ENCODE data around the gene TUBB2B. TPM values are rescaled to one million over a fixed set of nuclear protein-coding genes. Genes with fewer than 3 reads are reported as not detected.
"Not testable (repeated sequence)": the region's sequence is repeated elsewhere in the genome, so short reads cannot be mapped to it uniquely, and the experiment has no call there.

Gene TUBB2B
- polyA plus RNA-seq, 2 of the 4 experiments (the other 2 are of a cell fraction) = 10.8 to 18.0 TPM

DNA sequence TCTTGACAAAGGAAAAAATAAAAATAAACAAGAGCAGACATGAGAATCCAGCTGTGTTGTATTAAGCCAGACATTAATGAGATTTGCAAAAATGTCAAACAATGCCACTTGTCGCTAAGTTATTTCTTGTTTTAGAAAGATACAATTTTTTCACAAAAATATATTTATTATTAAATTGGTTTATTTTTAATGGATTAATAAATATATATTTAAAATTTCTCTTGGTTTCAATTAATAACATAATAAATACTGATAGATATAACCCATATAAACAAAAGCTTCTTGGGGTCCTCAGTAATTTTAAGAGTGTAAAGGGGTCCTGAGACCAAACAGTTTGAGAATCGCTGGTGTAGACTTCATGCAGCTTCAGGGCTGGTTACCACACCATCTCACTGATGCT lies 26.1 kb downstream of the TUBB2B start:
- TF ChIP-seq ELK1 (IDR thresholded peaks at IDR 0.05; ENCODE audit: low read depth, low read length) = no peak
- Histone ChIP-seq H3K4me1 (peaks cover 8% of the 10 kb centered on the region), H3K9me3 (no peaks in the 10 kb centered on the region), H3K4me3 (no peak overlapping the region), H3K27ac (no peak overlapping the region), H3K4me2 (no peak overlapping the region)
- DNase-seq (ENCODE audit: low read depth in 1 of 2, low spot score in 1 of 2) = no peak
- FAIRE-seq = no peak
- POLR2A ChIA-PET = no interaction called here
- CTCF ChIA-PET = no interaction called here
- 83% methylated on average over 2 of the region's 2 CpGs for WGBS (ENCODE audit: missing lambda C conversion rate)
- ATAC-seq = no peak

DNA sequence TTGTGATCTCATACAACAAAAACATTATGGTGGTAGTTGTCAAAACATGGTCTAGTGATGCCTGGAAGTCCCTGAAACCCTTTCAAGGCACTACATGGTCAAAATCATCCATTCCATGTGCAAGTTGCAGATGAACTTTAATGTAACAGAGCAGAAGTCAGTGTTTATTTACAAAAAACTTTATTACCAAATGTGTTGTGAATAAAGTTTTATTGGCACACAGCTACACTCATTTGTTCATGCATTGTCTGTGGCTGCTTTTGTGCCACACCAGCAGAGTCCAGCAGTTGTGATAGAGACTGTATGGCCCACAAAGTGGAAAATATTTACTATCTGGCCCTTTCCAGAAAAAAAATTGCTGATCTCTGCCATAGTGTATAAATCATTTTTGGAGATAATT lies 26.8 kb downstream of the TUBB2B start:
- ATAC-seq (no peak), DNase-seq (ENCODE audit: low read depth in 1 of 2, low spot score in 1 of 2) (no peak), FAIRE-seq (no peak)
- peaks cover 15% of the 10 kb centered on the region for H3K4me1 ChIP-seq
- CTCF ChIA-PET = no interaction called here
- H3K27ac ChIP-seq = no peak overlapping the region
- TF ChIP-seq JUN (IDR thresholded peaks at IDR 0.05) (no peak), FOSL2 (IDR thresholded peaks at IDR 0.05) (no peak), FOSL2 (CRISPR knock-in tag; IDR thresholded peaks at IDR 0.05) (no peak), TP53 (CRISPR knock-in tag; IDR thresholded peaks at IDR 0.05) (no peak)
- H3K4me3 ChIP-seq = no peak overlapping the region
- POLR2A ChIA-PET = no interaction called here
- no peak overlapping the region for H3K4me2 ChIP-seq
- no peaks in the 10 kb centered on the region for H3K9me3 ChIP-seq

GRCh38 chr6:3199382-3199781 lies 28.1 kb downstream of the TUBB2B start:
- ChIA-PET CTCF (no interaction called here), POLR2A (no interaction called here)
- Histone ChIP-seq H3K27ac (no peak overlapping the region), H3K4me1 (peaks cover 17% of the 10 kb centered on the region), H3K4me2 (no peak overlapping the region), H3K9me3 (no peaks in the 10 kb centered on the region), H3K4me3 (no peak overlapping the region)
- TF ChIP-seq EP300 (IDR thresholded peaks at IDR 0.05) (no peak), RAD21 (conservative IDR thresholded peaks at IDR 0.05 in 1 of 2, IDR thresholded peaks at IDR 0.05 in 1 of 2) (no peak), ZSCAN20 (CRISPR knock-in tag; IDR thresholded peaks at IDR 0.05) (no peak), JUN (IDR thresholded peaks at IDR 0.05) (no peak), RNF2 (IDR thresholded peaks at IDR 0.05; ENCODE audit: borderline replicate concordance, low read depth) (no peak), CBX8 (IDR thresholded peaks at IDR 0.05) (no peak)
- TF ChIP-seq, protein P1, sequence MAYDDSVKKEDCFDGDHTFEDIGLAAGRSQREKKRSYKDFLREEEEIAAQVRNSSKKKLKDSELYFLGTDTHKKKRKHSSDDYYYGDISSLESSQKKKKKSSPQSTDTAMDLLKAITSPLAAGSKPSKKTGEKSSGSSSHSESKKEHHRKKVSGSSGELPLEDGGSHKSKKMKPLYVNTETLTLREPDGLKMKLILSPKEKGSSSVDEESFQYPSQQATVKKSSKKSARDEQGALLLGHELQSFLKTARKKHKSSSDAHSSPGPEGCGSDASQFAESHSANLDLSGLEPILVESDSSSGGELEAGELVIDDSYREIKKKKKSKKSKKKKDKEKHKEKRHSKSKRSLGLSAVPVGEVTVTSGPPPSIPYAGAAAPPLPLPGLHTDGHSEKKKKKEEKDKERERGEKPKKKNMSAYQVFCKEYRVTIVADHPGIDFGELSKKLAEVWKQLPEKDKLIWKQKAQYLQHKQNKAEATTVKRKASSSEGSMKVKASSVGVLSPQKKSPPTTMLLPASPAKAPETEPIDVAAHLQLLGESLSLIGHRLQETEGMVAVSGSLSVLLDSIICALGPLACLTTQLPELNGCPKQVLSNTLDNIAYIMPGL (CRISPR knock-in tag; IDR thresholded peaks at IDR 0.05; ENCODE audit: borderline replicate concordance) = no peak
- FAIRE-seq = no peak
- 77% methylated on average over 5 of the region's 5 CpGs for WGBS (ENCODE audit: missing lambda C conversion rate)
- ATAC-seq = no peak
- no peak for DNase-seq (ENCODE audit: low read depth in 1 of 2, low spot score in 1 of 2)

DNA sequence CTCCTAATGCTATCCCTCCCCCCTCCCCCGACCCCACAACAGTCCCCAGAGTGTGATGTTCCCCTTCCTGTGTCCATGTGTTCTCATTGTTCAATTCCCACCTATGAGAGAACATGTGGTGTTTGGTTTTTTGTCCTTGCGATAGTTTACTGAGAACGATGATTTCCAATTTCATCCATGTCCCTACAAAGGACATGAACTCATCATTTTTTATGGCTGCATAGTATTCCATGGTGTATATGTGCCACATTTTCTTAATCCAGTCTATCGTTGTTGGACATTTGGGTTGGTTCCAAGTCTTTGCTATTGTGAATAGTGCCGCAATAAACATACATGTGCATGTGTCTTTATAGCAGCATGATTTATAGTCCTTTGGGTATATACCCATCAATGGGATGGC lies 29.7 kb downstream of the TUBB2B start:
- CTCF ChIA-PET; POLR2A ChIA-PET; ATAC-seq; H3K27ac ChIP-seq; H3K4me3 ChIP-seq; H3K9me3 ChIP-seq; FAIRE-seq; H3K4me2 ChIP-seq; DNase-seq (ENCODE audit: low read depth in 1 of 2, low spot score in 1 of 2): not testable (repeated sequence)
- H3K4me1 ChIP-seq = peaks cover 17% of the 10 kb centered on the region
- 68% methylated on average over 4 of the region's 5 CpGs for WGBS (ENCODE audit: missing lambda C conversion rate)

GRCh38 chr6:3196770-3197169 lies 30.7 kb downstream of the TUBB2B start:
- ATAC-seq (no peak; a peak in 1 of 6 replicates), DNase-seq (ENCODE audit: low read depth in 1 of 2, low spot score in 1 of 2) (no peak), FAIRE-seq (no peak)
- TF ChIP-seq CHD2 (IDR thresholded peaks at IDR 0.05; ENCODE audit: low read length, partially characterized antibody) (no peak), EHMT2 (IDR thresholded peaks at IDR 0.05; ENCODE audit: low read depth) (no peak), ZSCAN20 (CRISPR knock-in tag; IDR thresholded peaks at IDR 0.05) (no peak), SREBF2 (IDR thresholded peaks at IDR 0.05) (no peak), CBX2 (IDR thresholded peaks at IDR 0.05; ENCODE audit: borderline replicate concordance, low read depth) (no peak), HEYL (CRISPR knock-in tag; IDR thresholded peaks at IDR 0.05) (no peak), NR3C1 (IDR thresholded peaks at IDR 0.05) (no peak), REST (IDR thresholded peaks at IDR 0.05) (no peak), SMC3 (IDR thresholded peaks at IDR 0.05) (no peak), GATA3 (IDR thresholded peaks at IDR 0.05; ENCODE audit: borderline replicate concordance) (no peak)
- WGBS (ENCODE audit: missing lambda C conversion rate) = 46% methylated on average over 5 of the region's 5 CpGs
- ChIA-PET POLR2A (no interaction called here), CTCF (interaction anchor here (0.8 to 1.2 kb wide), 4 partner anchors 14 to 70 kb away, joined by 3 to 4 read pairs (median 4); no protein-coding TSS in a partner anchor)
- H3K4me3 ChIP-seq = no peak overlapping the region
- H3K9me3 ChIP-seq = no peaks in the 10 kb centered on the region
- H3K27ac ChIP-seq = peak overlapping the region; percentile 66 to 74; a peak in 4 of 6 replicates
- peaks cover 17% of the 10 kb centered on the region for H3K4me1 ChIP-seq
- peak overlapping the region; percentile 70 for H3K4me2 ChIP-seq

Data from A549 (cell line).